ENCODE results near the gene AKAP13. TPM values are rescaled to one million over a fixed set of nuclear protein-coding genes. Genes with fewer than 3 reads are reported as not detected.

AKAP13 gene
- total RNA-seq, 1 donor from 2014 or later, result 114 TPM

DNA sequence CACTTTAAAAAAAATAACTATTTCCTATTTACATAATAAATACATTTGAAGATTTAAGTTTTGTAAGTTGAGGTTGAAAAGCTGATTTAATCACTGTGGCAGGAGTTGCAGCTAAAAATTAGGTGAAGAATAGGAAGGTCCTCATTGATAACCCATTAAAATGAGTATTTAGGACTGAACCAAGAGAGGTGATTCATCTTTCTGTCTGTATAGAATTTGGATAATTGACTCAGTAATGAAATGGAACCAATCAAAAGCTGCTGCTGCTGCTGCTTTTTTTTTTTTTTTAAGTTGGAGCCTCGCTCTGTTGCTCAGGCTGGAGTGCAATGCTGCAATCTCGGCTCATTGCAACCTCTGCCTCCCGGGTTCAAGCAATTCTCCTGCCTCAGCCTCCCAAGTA lies 223.8 kb downstream of the AKAP13 start:
- no peak for DNase-seq (ENCODE audit: low spot score, unreplicated experiment)
- Mint-ChIP-seq H3K4me3 (ENCODE audit: low read depth) (no peak overlapping the region), H3K4me1 (ENCODE audit: low read depth) (peaks cover 7% of the 10 kb centered on the region), H3K27ac (no peak overlapping the region), H3K9me3 (ENCODE audit: low read depth) (no peaks in the 10 kb centered on the region), H3K36me3 (ENCODE audit: insufficient read depth) (peaks cover 8% of the 10 kb centered on the region), H3K27me3 (no peaks in the 10 kb centered on the region)
- TF ChIP-seq, protein P1, sequence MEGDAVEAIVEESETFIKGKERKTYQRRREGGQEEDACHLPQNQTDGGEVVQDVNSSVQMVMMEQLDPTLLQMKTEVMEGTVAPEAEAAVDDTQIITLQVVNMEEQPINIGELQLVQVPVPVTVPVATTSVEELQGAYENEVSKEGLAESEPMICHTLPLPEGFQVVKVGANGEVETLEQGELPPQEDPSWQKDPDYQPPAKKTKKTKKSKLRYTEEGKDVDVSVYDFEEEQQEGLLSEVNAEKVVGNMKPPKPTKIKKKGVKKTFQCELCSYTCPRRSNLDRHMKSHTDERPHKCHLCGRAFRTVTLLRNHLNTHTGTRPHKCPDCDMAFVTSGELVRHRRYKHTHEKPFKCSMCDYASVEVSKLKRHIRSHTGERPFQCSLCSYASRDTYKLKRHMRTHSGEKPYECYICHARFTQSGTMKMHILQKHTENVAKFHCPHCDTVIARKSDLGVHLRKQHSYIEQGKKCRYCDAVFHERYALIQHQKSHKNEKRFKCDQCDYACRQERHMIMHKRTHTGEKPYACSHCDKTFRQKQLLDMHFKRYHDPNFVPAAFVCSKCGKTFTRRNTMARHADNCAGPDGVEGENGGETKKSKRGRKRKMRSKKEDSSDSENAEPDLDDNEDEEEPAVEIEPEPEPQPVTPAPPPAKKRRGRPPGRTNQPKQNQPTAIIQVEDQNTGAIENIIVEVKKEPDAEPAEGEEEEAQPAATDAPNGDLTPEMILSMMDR (IDR thresholded peaks at IDR 0.05; ENCODE audit: unreplicated experiment), result no peak

- peaks cover 9% of the 10 kb centered on the region for H3K4me1 Mint-ChIP-seq (ENCODE audit: low read depth)
- DNase-seq (ENCODE audit: low spot score, unreplicated experiment), result no peak
- H3K9me3 Mint-ChIP-seq (ENCODE audit: low read depth), result no peaks in the 10 kb centered on the region
- H3K36me3 Mint-ChIP-seq (ENCODE audit: insufficient read depth), result peaks cover 11% of the 10 kb centered on the region
- H3K4me3 Mint-ChIP-seq (ENCODE audit: low read depth), result no peak overlapping the region
- TF ChIP-seq, protein P1 (IDR thresholded peaks at IDR 0.05; ENCODE audit: unreplicated experiment), result no peak
- H3K27ac Mint-ChIP-seq, result no peak overlapping the region
- H3K27me3 Mint-ChIP-seq, result no peaks in the 10 kb centered on the region
Measured at GRCh38 chr15:85606738-85607137, 226.3 kb downstream of the AKAP13 start.

DNA sequence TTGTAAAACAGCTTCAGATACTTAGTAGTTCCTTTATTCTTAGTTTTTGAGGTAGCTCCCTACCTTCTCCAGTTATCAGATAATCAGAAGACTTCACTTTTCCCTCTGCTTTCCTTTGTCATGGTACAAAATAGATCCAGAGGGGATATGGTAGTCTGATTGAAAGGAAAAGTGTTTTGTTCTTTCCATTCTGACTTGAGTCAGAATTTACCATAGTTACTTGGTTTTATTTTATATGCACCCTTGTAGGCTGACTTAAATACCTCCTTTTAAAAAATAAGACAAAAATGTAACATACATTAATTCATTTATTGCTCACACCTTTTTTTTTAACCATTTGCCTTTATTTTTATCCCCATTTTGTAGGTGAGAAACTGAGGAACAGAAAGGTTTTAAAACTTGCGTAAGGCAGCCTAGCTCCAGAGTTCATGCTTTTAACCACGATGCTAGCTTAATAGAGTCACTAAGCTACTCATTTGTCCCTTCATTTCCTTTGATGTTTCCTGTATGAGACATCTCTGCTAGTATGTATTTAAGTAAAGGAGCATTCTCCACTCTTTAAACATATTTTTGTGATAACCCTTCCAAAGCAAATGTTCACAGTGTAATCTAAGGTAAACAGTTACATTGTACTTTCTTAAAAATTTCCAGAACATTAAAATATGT lies 226.9 kb downstream of the AKAP13 start:
- Mint-ChIP-seq H3K27ac (no peak overlapping the region), H3K27me3 (no peaks in the 10 kb centered on the region), H3K9me3 (ENCODE audit: low read depth) (no peaks in the 10 kb centered on the region), H3K36me3 (ENCODE audit: insufficient read depth) (peaks cover 11% of the 10 kb centered on the region), H3K4me1 (ENCODE audit: low read depth) (peaks cover 9% of the 10 kb centered on the region), H3K4me3 (ENCODE audit: low read depth) (no peak overlapping the region)
- TF ChIP-seq, protein P1 (IDR thresholded peaks at IDR 0.05; ENCODE audit: unreplicated experiment), result no peak
- no peak for DNase-seq (ENCODE audit: low spot score, unreplicated experiment)

GRCh38 chr15:85607842-85608241 lies 227.4 kb downstream of the AKAP13 start:
- Mint-ChIP-seq H3K36me3 (ENCODE audit: insufficient read depth) (peaks cover 11% of the 10 kb centered on the region), H3K9me3 (ENCODE audit: low read depth) (no peaks in the 10 kb centered on the region), H3K4me3 (ENCODE audit: low read depth) (no peak overlapping the region), H3K27me3 (no peaks in the 10 kb centered on the region), H3K4me1 (ENCODE audit: low read depth) (peaks cover 9% of the 10 kb centered on the region), H3K27ac (no peak overlapping the region)
- DNase-seq (ENCODE audit: low spot score, unreplicated experiment), result no peak
- TF ChIP-seq, protein P1 (IDR thresholded peaks at IDR 0.05; ENCODE audit: unreplicated experiment), result no peak

- TF ChIP-seq, protein P1 (IDR thresholded peaks at IDR 0.05; ENCODE audit: unreplicated experiment), result no peak
- DNase-seq (ENCODE audit: low spot score, unreplicated experiment), result no peak
- H3K27ac Mint-ChIP-seq, result no peak overlapping the region
- peaks cover 9% of the 10 kb centered on the region for H3K36me3 Mint-ChIP-seq (ENCODE audit: insufficient read depth)
- H3K27me3 Mint-ChIP-seq, result no peaks in the 10 kb centered on the region
- H3K4me3 Mint-ChIP-seq (ENCODE audit: low read depth), result no peak overlapping the region
- H3K9me3 Mint-ChIP-seq (ENCODE audit: low read depth), result no peaks in the 10 kb centered on the region
- H3K4me1 Mint-ChIP-seq (ENCODE audit: low read depth), result peaks cover 10% of the 10 kb centered on the region
Measured at GRCh38 chr15:85609492-85609891, 229.1 kb downstream of the AKAP13 start.

All from progenitor cell of endocrine pancreas (in vitro differentiated cells).